HepG2 (cell line): ENCODE results near the gene NMUR1. TPM values are rescaled to one million over a fixed set of nuclear protein-coding genes. Genes with fewer than 3 reads are reported as not detected.
A peak's percentile ranks its signal among the peaks of the same experiment; 100 is the strongest.

Experiments
- ATAC-seq: fragments of 200-7000 bp; cut with Tn5 transposase; 3 replicates; pipeline ENCODE4 v1.9.1; 2020; ENCODE audit warnings: mild to moderate bottlenecking, moderate library complexity
- BruUV-seq: library from RNA; stranded (reverse); fragments of 400-500 nt; replicated peaks from 2 replicates; lab custom pipeline; 2021; lab: Mats Ljungman, UMichigan
- CTCF ChIA-PET: fragments of 300-600 bp; formaldehyde crosslinking; extraction: SDS; loops from one replicate; lab custom pipeline; 2021; ENCODE audit warnings: low total read pairs, inconsistent platforms, low intra/inter-chr PET ratio; lab: Yijun Ruan, JAX
- POLR2A ChIA-PET: fragments of 350-600 bp; sonication (Branson Sonifier 250); formaldehyde crosslinking; loops from one replicate; lab custom pipeline; 2020; ENCODE audit warnings: antibody characterized with exemption, inconsistent platforms; lab: Yijun Ruan, JAX
- DNase-seq: peaks from one replicate; pipeline ENCODE4 v3.0.0-alpha.2; 2015; ENCODE audit warnings: low spot score
- FAIRE-seq: peaks from 3 replicates; lab custom pipeline; 2011; peaks lifted over from hg19 to GRCh38; lab: Jason Lieb, UNC
- H2AFZ ChIP-seq: one replicate; pipeline ENCODE4 v1.6.1; 2011; ENCODE audit warnings: low read length, inconsistent platforms
- H3K27ac ChIP-seq: fragments of 300-600 bp; 3 replicates; pipeline ENCODE4 v1.8.0; 2011; ENCODE audit warnings: mixed run types, mild to moderate bottlenecking, mixed read lengths, low read length, inconsistent platforms; ENCODE audit not compliant: insufficient read depth; ENCODE audit errors: extremely low read length
- H3K27me3 ChIP-seq, 2 experiments: fragments of 200-600 bp in 1 of 2; 2 replicates in 1 of 2; 3 replicates in 1 of 2; pipeline versions ENCODE4 v1.6.0 to v1.8.0; 2011; ENCODE audit warnings: low read length in 2 of 2, mild to moderate bottlenecking in 2 of 2, moderate library complexity in 2 of 2, inconsistent platforms in 1 of 2; ENCODE audit not compliant: insufficient read depth in 2 of 2, control insufficient read depth in 1 of 2
- H3K36me3 ChIP-seq, 2 experiments: fragments of 200-600 bp in 1 of 2; replicated peaks in 1 of 2; 2 replicates in 1 of 2; 3 replicates in 1 of 2; pipeline versions ENCODE4 v1.5.1 to v1.8.0; 2011; ENCODE audit warnings: low read length in 2 of 2, inconsistent platforms in 1 of 2; ENCODE audit not compliant: insufficient read depth in 2 of 2, control insufficient read depth in 1 of 2
- H3K4me1 ChIP-seq: 2 replicates; pipeline ENCODE4 v1.5.1; 2012; ENCODE audit warnings: low read length, inconsistent platforms; ENCODE audit not compliant: insufficient read depth
- H3K4me2 ChIP-seq: 2 replicates; pipeline ENCODE4 v1.6.0; 2011; ENCODE audit warnings: low read depth, low read length, inconsistent platforms
- H3K4me3 ChIP-seq, 3 experiments: fragments of 200-600 bp in 1 of 3; sonication (generic), shearing (Covaris generic) in 1 of 3; replicated peaks in 1 of 3; 2 replicates each; pipeline ENCODE4 v1.5.1; 2011 to 2016; ENCODE audit warnings: low read length in 3 of 3, inconsistent platforms in 2 of 3, low read depth in 2 of 3, mild to moderate bottlenecking in 2 of 3, control low read depth in 1 of 3, mixed read lengths in 1 of 3; ENCODE audit not compliant: insufficient read depth in 1 of 3
- H3K79me2 ChIP-seq: one replicate; pipeline ENCODE4 v1.6.1; 2011; ENCODE audit warnings: low read length, inconsistent platforms; ENCODE audit not compliant: insufficient read depth
- H3K9ac ChIP-seq: 2 replicates; pipeline ENCODE4 v1.6.0; 2011; ENCODE audit warnings: mild to moderate bottlenecking, low read depth, low read length, inconsistent platforms; ENCODE audit not compliant: insufficient read depth
- H3K9me3 ChIP-seq: 2 replicates; pipeline ENCODE4 v1.5.1; 2012; ENCODE audit warnings: mild to moderate bottlenecking, low read length
- H4K20me1 ChIP-seq: 2 replicates; pipeline ENCODE4 v1.6.0; 2011; ENCODE audit warnings: inconsistent platforms, mild to moderate bottlenecking, low read length, moderate library complexity; ENCODE audit not compliant: insufficient read depth
- ARHGAP35 ChIP-seq: sonication (generic); formaldehyde crosslinking; IDR thresholded peaks from 2 replicates; pipeline ENCODE4 v1.9.0; 2022; ENCODE audit warnings: mild to moderate bottlenecking, inconsistent platforms, moderate library complexity, missing genetic modification reagents, borderline replicate concordance
- FOXA3 ChIP-seq: IDR thresholded peaks from 2 replicates; pipeline ENCODE4 v1.6.1; 2016; ENCODE audit warnings: missing genetic modification reagents, missing compliant biosample characterization
- KLF12 ChIP-seq: sonication (generic); formaldehyde crosslinking; IDR thresholded peaks from 2 replicates; pipeline ENCODE4 v1.4.0; 2020; ENCODE audit warnings: missing genetic modification reagents, borderline replicate concordance
- MAFF ChIP-seq: IDR thresholded peaks from 2 replicates; pipeline ENCODE4 v1.6.1; 2011; ENCODE audit warnings: low read depth, low read length, improper control_type of control experiment
- MAFK ChIP-seq, 2 experiments: IDR thresholded peaks in 1 of 2; conservative IDR thresholded peaks in 1 of 2; 2 replicates each; pipeline ENCODE4 v1.6.1; 2011; ENCODE audit warnings: improper control_type of control experiment in 2 of 2, low read length in 2 of 2
- U2AF2 ChIP-seq: fragments of 200-400 bp; formaldehyde crosslinking; IDR thresholded peaks from 2 replicates; pipeline ENCODE4 v1.6.1; 2017; ENCODE audit warnings: low read depth, mild to moderate bottlenecking, low read length
- ZNF30 ChIP-seq: sonication (generic); formaldehyde crosslinking; IDR thresholded peaks from 2 replicates; pipeline ENCODE4 v1.5.0; 2020; ENCODE audit warnings: mild to moderate bottlenecking, missing genetic modification reagents
- ZNF598 ChIP-seq: sonication (generic); formaldehyde crosslinking; IDR thresholded peaks from 2 replicates; pipeline ENCODE4 v1.5.1; 2020; ENCODE audit warnings: mild to moderate bottlenecking, missing genetic modification reagents, borderline replicate concordance
- WGBS: methylation state at CpG from one replicate; pipeline ENCODE4 v1.1.6; 2017; ENCODE audit warnings: low lambda C conversion rate; 5-methylcytosine and 5-hydroxymethylcytosine counted together
- in situ Hi-C: cut with HindIII; loops from 2 replicates; pipeline ENCODE4 v1.10.0; 2017; ENCODE audit warnings: low pct_unique_long_range_greater_than_20kb; ENCODE audit not compliant: extremely low pct_ligation_motif_present
- intact Hi-C: fragments of 100-400 bp; cut with micrococcal nuclease; formaldehyde crosslinking; loops from one replicate; pipeline ENCODE4 v1.10.0; 2022; ENCODE audit not compliant: unreplicated experiment
- polyA plus RNA-seq, 8 experiments: library from polyadenylated mRNA; depleted of rRNA in 3 of 8; stranded (reverse) in 7 of 8; unstranded in 1 of 8; fragments of >200 nt; fragmentation: Illumina TruSeq in 4 of 8; extraction: Trizol in 4 of 8; gene quantifications; 2 replicates each; pipeline versions ENCODE4 v1.2.1 to v1.2.3, GENCODE V29; 2011 to 2016; ENCODE audit warnings: low read depth in 4 of 8, missing spikeins in 1 of 8, mixed read lengths in 1 of 8; ENCODE audit not compliant: insufficient read depth in 1 of 8
- total RNA-seq, 5 experiments: library from RNA; depleted of rRNA; stranded (reverse); fragments of >200 nt; fragmentation: Illumina TruSeq; extraction: Trizol; gene quantifications; 2 replicates each; pipeline ENCODE4 v1.2.3, GENCODE V29; 2016; ENCODE audit warnings: low read depth in 1 of 5
- TF ChIP-seq, protein P1 (sequence below): sonication (generic); formaldehyde crosslinking; IDR thresholded peaks from 2 replicates; pipeline ENCODE4 v1.8.0; 2022; ENCODE audit warnings: missing genetic modification reagents, mild to moderate bottlenecking, moderate library complexity, borderline replicate concordance

Gene NMUR1
- total and polyA plus RNA-seq, 2 of the 13 experiments (the other 11 are each of a cell fraction or from before 2014, with no cell fraction given) = not detected

DNA sequence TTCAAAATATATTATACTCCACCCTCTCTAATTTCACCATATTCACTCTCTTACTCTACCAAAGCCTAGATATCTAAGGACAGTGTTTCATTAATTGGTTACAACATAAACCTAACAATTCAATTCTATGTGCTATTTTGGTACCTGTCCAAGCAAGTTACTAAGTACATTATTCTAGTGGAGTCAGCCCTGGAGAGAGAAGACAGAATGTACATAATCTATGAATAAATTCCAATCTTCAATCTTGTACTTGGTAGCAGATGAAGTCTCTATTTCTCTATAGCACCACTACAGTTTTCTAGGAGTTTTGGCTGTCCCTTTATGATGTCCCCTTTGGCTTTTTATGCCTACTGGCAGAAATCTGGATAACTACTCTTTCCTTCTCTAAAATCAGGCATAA lies 27.6 kb downstream of the NMUR1 start (continued):
- TF ChIP-seq U2AF2 = no peak
- no peak for TF ChIP-seq KLF12 (CRISPR knock-in tag)
- no peak for TF ChIP-seq ARHGAP35 (CRISPR knock-in tag)

DNA sequence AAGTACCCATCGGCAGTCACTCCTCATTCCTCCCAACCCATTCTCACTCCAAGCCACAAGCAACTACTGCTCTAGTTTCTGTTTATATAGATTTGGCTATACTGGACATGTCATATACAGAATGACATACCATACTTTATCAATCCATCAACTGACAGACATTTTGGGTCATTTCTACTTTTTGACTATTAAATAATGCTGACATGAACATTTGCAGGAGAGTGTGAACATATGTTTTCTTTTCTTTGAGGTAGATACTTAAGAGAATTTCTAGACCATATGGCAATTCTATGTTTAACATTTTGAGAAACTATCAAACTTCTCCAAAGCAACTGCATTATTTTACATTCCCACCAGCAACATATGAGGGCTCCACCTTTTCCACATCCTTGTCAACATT lies 32.6 kb downstream of the NMUR1 start:
- H3K4me3 ChIP-seq = no peak overlapping the region
- H3K79me2 ChIP-seq = no peaks in the 10 kb centered on the region
- no peak overlapping the region for H3K9ac ChIP-seq
- ChIA-PET POLR2A (no interaction called here), CTCF (no interaction called here)
- peaks cover 0 to 9% of the 10 kb centered on the region in 2 experiments; a peak in 1 of 5 replicates for H3K27me3 ChIP-seq
- no peaks in the 10 kb centered on the region for H3K36me3 ChIP-seq
- no peaks in the 10 kb centered on the region for H4K20me1 ChIP-seq
- ATAC-seq = no peak
- H3K4me2 ChIP-seq = no peak overlapping the region
- TF ChIP-seq FOXA3 (CRISPR knock-in tag) (no peak), MAFF (peak; percentile 82), MAFK (conservative IDR thresholded peaks at IDR 0.05 in 1 of 2, IDR thresholded peaks at IDR 0.05 in 1 of 2; ENCODE audit: low read length in 2 of 2) (peak; percentile 79 to 89; a peak in 3 of 4 replicates), ZNF30 (CRISPR knock-in tag) (no peak), ZNF598 (no peak)
- TF ChIP-seq, protein P1, sequence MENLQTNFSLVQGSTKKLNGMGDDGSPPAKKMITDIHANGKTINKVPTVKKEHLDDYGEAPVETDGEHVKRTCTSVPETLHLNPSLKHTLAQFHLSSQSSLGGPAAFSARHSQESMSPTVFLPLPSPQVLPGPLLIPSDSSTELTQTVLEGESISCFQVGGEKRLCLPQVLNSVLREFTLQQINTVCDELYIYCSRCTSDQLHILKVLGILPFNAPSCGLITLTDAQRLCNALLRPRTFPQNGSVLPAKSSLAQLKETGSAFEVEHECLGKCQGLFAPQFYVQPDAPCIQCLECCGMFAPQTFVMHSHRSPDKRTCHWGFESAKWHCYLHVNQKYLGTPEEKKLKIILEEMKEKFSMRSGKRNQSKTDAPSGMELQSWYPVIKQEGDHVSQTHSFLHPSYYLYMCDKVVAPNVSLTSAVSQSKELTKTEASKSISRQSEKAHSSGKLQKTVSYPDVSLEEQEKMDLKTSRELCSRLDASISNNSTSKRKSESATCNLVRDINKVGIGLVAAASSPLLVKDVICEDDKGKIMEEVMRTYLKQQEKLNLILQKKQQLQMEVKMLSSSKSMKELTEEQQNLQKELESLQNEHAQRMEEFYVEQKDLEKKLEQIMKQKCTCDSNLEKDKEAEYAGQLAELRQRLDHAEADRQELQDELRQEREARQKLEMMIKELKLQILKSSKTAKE (CRISPR knock-in tag) = no peak
- FAIRE-seq = no peak
- no peak for DNase-seq
- in situ Hi-C loops (no loop called here), intact Hi-C loops (no loop called here)
- BruUV-seq = no TSS peak
- no peak overlapping the region for H3K27ac ChIP-seq
- H3K4me1 ChIP-seq = no peaks in the 10 kb centered on the region
- no peak overlapping the region for H2AFZ ChIP-seq
- WGBS = 54% methylated on average over 1 of the region's 1 CpG
- H3K9me3 ChIP-seq = no peaks in the 10 kb centered on the region
